Activated T-cell treated with anti-CD3 and anti-CD28 coated beads, Interleukin-2, amount 50 U/mL, for 72 hours (primary cell): ENCODE measurements around the gene SMIM7. TPM values are rescaled to one million over a fixed set of nuclear protein-coding genes. Genes with fewer than 3 reads are reported as not detected.
"Not testable (repeated sequence)": the region's sequence is repeated elsewhere in the genome, so short reads cannot be mapped to it uniquely, and the experiment has no call there.

Source experiments
- ATAC-seq, 2 donors: fragments of 150-1000 bp; cut with Tn5 transposase; replicated peaks in 1 of 2; 2 replicates each; pipeline ENCODE4 v1.10.0; 2021; ENCODE audit warnings: moderate library complexity in 2 of 2, mild to moderate bottlenecking in 1 of 2
- DNase-seq, 2 donors: peaks; one replicate each; pipeline ENCODE4 v3.0.0; 2021 to 2022; ENCODE audit warnings: mixed read lengths in 1 of 2
- H3K27ac Mint-ChIP-seq: one replicate; pipeline ENCODE4 v1.8.0; 2022; ENCODE audit warnings: mild to moderate bottlenecking, moderate library complexity, mixed read lengths
- H3K27me3 Mint-ChIP-seq: one replicate; pipeline ENCODE4 v1.8.0; 2022; ENCODE audit warnings: low read depth, mixed read lengths
- H3K36me3 Mint-ChIP-seq, 2 donors: one replicate each; pipeline ENCODE4 v1.8.0; 2022; ENCODE audit warnings: mixed read lengths in 2 of 2, mild to moderate bottlenecking in 1 of 2; ENCODE audit not compliant: insufficient read depth in 2 of 2
- H3K4me1 Mint-ChIP-seq: one replicate; pipeline ENCODE4 v1.8.0; 2022; ENCODE audit warnings: low read depth, mixed read lengths
- H3K4me3 Mint-ChIP-seq, 2 donors: one replicate each; pipeline ENCODE4 v1.8.0; 2022; ENCODE audit warnings: mild to moderate bottlenecking in 2 of 2, mixed read lengths in 2 of 2, moderate library complexity in 2 of 2
- H3K9me3 Mint-ChIP-seq, 2 donors: one replicate each; pipeline ENCODE4 v1.8.0; 2022; ENCODE audit warnings: mixed read lengths in 2 of 2
- total RNA-seq, 2 donors: library from RNA; stranded (reverse); gene quantifications; one replicate each; pipeline ENCODE4 v1.2.3, GENCODE V29; 2022

Gene SMIM7
- total RNA-seq, 2 donors from 2014 or later: 75.8 to 81.1 TPM

DNA sequence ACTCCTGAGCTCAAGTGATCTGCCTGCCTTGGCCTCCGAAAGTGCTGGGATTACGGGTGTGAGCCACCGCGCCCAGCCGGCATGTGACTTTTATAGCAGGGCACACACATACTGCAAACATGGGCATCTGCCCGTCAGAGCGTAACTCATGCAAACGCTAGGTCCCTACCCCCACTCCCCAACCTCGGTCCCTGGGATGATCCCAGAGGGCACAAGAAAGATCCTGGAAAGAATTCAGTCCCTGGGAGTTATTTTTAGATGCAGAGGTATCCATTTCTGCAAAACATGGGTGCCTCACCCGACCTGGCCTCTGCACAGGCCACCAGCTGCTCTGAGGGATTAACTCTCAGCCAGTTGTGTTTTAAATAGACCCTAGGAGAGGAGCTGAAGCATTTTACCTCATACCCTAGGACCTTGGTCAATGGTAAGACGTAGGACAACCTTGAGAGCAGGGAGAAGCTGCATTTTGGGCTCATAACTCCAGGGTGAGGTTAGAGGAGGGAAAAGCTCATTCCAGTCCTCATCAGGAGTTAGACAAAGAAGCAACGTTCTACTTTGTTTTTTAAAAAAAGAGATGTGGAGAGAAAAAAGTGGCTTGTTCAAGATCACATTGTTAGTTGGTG, 11.8 kb upstream of the SMIM7 start:
- Mint-ChIP-seq H3K4me3 (no peak overlapping the region), H3K4me1 (no peaks in the 10 kb centered on the region), H3K27me3 (no peaks in the 10 kb centered on the region), H3K36me3 (no peaks in the 10 kb centered on the region), H3K27ac (no peak overlapping the region), H3K9me3 (no peaks in the 10 kb centered on the region)
- ATAC-seq (no peak), DNase-seq (no peak)

- H3K36me3 Mint-ChIP-seq: no peaks in the 10 kb centered on the region
- H3K4me3 Mint-ChIP-seq: no peak overlapping the region
- H3K9me3 Mint-ChIP-seq: no peaks in the 10 kb centered on the region
- H3K4me1 Mint-ChIP-seq: no peaks in the 10 kb centered on the region
- H3K27me3 Mint-ChIP-seq: no peaks in the 10 kb centered on the region
- DNase-seq (no peak), ATAC-seq (no peak)
- no peak overlapping the region for H3K27ac Mint-ChIP-seq
Measured at GRCh38 chr19:16670291-16670690, 10.3 kb upstream of the SMIM7 start.

GRCh38 chr19:16668702-16669101, 8.8 kb upstream of the SMIM7 start:
- ATAC-seq, H3K27me3 Mint-ChIP-seq, H3K9me3 Mint-ChIP-seq, H3K36me3 Mint-ChIP-seq, H3K27ac Mint-ChIP-seq, H3K4me1 Mint-ChIP-seq, H3K4me3 Mint-ChIP-seq, DNase-seq: not testable (repeated sequence)

GRCh38 chr19:16668176-16668575, 8.2 kb upstream of the SMIM7 start:
- ATAC-seq (no peak), DNase-seq (no peak)
- H3K4me1 Mint-ChIP-seq: no peaks in the 10 kb centered on the region
- no peak overlapping the region for H3K4me3 Mint-ChIP-seq
- H3K9me3 Mint-ChIP-seq: no peaks in the 10 kb centered on the region
- H3K36me3 Mint-ChIP-seq: no peaks in the 10 kb centered on the region
- no peak overlapping the region for H3K27ac Mint-ChIP-seq
- peaks cover 6% of the 10 kb centered on the region for H3K27me3 Mint-ChIP-seq

GRCh38 chr19:16661480-16662034, 1.6 kb upstream of the SMIM7 start:
- peaks cover 5 to 11% of the 10 kb centered on the region in 2 donors for H3K36me3 Mint-ChIP-seq
- H3K4me1 Mint-ChIP-seq: peaks cover 29% of the 10 kb centered on the region
- H3K4me3 Mint-ChIP-seq: peak overlapping the region; percentile 81 to 86
- peaks cover 6% of the 10 kb centered on the region for H3K27me3 Mint-ChIP-seq
- DNase-seq (peak; percentile 4 to 18), ATAC-seq (no peak)
- H3K9me3 Mint-ChIP-seq: no peaks in the 10 kb centered on the region
- no peak overlapping the region for H3K27ac Mint-ChIP-seq

DNA sequence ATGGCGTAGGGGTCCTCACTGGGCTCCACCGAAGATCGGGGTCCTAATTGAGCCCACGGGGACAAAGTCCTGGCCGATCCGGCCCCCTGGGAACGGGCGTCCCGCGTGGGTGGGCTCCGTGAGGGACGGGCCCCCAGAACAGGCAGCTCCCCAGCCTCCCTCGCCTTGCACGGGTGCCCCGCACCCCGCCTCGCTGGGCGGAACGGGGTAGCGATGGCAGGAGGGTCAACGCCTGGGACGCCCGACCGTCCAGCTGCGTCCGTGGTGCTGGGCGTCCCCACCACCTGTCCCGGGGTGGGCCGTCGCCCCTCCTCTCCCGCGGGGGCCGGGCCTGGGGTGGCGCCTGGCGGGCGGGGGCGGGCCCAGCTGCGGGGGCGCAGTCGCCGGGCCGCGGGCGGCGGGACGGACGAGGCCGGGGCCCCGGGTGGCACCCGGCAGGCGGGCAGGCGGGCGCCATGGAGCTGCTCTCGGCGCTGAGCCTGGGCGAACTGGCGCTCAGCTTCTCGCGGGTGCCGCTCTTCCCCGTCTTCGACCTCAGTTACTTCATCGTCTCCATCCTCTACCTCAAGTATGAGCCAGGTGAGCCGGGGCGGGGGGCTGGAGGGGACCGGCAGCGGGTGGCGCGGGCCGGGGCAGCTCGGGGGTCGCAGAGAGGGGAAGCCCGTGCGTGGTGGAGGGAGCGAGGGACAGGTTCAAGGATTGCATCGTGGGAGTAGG, 977 bp upstream of the SMIM7 start, which contains the start of gene TMEM38A:
Gene TMEM38A (plus strand): TSS at position 377 of the 717 bp plus-strand sequence. CDS start 79 bp downstream, at position 456.
- Mint-ChIP-seq H3K27me3 (peaks cover 6% of the 10 kb centered on the region), H3K4me3 (peak within 1 kb of the TSS; percentile 86 to 92), H3K27ac (peak within 1 kb of the TSS; percentile 82), H3K36me3 (peaks cover 5 to 11% of the 10 kb centered on the region in 2 donors), H3K9me3 (no peaks in the 10 kb centered on the region), H3K4me1 (peaks cover 29% of the 10 kb centered on the region)
- DNase-seq (peak; percentile 62 to 70), ATAC-seq (peak; percentile 8 to 21)

DNA sequence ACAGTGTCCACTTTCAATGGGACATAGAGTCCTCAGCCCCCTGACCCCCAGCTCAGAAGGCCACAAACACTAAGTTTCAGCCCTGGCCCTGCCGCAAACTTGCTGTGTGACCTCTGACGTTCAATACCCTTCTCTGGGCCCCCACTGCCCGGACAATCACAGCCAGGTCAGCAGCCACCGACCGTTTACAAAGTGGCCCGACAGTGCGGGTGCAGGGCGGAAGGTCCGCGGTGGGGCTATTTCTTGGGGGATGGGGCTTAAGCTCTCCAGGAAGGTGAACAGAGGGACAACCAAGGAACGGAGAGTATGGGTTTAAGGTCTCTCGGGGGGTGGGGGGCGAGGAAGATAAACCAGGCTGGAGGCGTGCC, 496 bp downstream of the SMIM7 start:
- ATAC-seq (no peak), DNase-seq (no peak)
- Mint-ChIP-seq H3K9me3 (no peaks in the 10 kb centered on the region), H3K4me3 (peak overlapping the region; percentile 86 to 92), H3K27me3 (peaks cover 6% of the 10 kb centered on the region), H3K4me1 (peaks cover 29% of the 10 kb centered on the region), H3K36me3 (peaks cover 5 to 11% of the 10 kb centered on the region in 2 donors), H3K27ac (peak overlapping the region; percentile 30)

- Mint-ChIP-seq H3K9me3 (no peaks in the 10 kb centered on the region), H3K27ac (no peak overlapping the region), H3K36me3 (peaks cover 11 to 21% of the 10 kb centered on the region in 2 donors), H3K4me3 (no peak overlapping the region), H3K27me3 (no peaks in the 10 kb centered on the region), H3K4me1 (peaks cover 32% of the 10 kb centered on the region)
- DNase-seq (no peak), ATAC-seq (no peak)
Measured at GRCh38 chr19:16657384-16657783, 2.6 kb downstream of the SMIM7 start.

GRCh38 chr19:16655727-16656126, 4.2 kb downstream of the SMIM7 start:
- Mint-ChIP-seq H3K27me3 (no peaks in the 10 kb centered on the region), H3K9me3 (no peaks in the 10 kb centered on the region), H3K36me3 (peaks cover 16 to 29% of the 10 kb centered on the region in 2 donors), H3K27ac (no peak overlapping the region), H3K4me3 (no peak overlapping the region), H3K4me1 (peaks cover 30% of the 10 kb centered on the region)
- DNase-seq (no peak), ATAC-seq (no peak)

GRCh38 chr19:16654627-16655026, 5.3 kb downstream of the SMIM7 start:
- Mint-ChIP-seq H3K36me3 (peaks cover 17 to 29% of the 10 kb centered on the region in 2 donors), H3K9me3 (no peaks in the 10 kb centered on the region), H3K27ac (peak overlapping the region; percentile 54), H3K4me3 (no peak overlapping the region), H3K4me1 (peaks cover 30% of the 10 kb centered on the region), H3K27me3 (no peaks in the 10 kb centered on the region)
- ATAC-seq: no peak
- no peak for DNase-seq

- no peak for DNase-seq
- Mint-ChIP-seq H3K9me3 (no peaks in the 10 kb centered on the region), H3K27ac (no peak overlapping the region), H3K4me1 (peaks cover 26% of the 10 kb centered on the region), H3K27me3 (no peaks in the 10 kb centered on the region), H3K36me3 (peaks cover 17 to 29% of the 10 kb centered on the region in 2 donors), H3K4me3 (no peak overlapping the region)
- ATAC-seq: no peak
Measured at GRCh38 chr19:16654140-16654539, 5.8 kb downstream of the SMIM7 start.

- no peak overlapping the region for H3K4me3 Mint-ChIP-seq
- no peak overlapping the region for H3K27ac Mint-ChIP-seq
- no peak for DNase-seq
- H3K27me3 Mint-ChIP-seq: no peaks in the 10 kb centered on the region
- no peaks in the 10 kb centered on the region for H3K9me3 Mint-ChIP-seq
- no peak for ATAC-seq
- peaks cover 17 to 27% of the 10 kb centered on the region in 2 donors for H3K36me3 Mint-ChIP-seq
- H3K4me1 Mint-ChIP-seq: peaks cover 17% of the 10 kb centered on the region
Measured at GRCh38 chr19:16652854-16653253, 7.1 kb downstream of the SMIM7 start.

DNA sequence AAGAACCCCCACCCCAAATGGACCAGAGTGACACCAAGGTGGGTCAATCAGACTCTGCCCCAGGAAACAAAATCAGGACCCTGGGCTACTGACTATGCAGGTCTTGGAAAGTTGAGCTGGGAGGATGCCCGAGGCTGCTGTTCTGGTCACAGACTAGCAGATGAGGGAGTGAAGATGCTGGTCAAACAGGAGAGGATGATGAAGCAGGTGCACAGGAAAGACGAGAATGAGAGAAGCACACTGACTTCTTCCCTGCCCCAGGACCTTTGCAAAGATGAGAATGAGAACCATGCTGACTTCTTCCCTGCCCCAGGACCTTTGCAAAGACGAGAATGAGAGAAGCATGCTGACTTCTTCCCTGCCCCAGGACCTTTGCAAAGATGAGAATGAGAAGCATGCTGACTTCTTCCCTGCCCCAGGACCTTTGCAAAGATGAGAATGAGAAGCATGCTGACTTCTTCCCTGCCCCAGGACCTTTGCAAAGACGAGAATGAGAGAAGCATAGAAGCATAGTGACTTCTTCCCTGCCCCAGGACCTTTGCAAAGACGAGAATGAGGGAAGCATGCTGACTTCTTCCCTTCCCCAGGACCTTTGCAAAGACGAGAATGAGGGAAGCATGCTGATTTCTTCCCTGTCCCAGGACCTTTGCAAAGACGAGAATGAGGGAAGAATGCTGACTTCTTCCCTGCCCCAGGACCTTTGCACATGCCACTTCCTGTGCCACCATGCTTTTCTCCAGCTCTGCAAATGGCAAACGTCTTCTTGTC, 8.3 kb downstream of the SMIM7 start:
- not testable (repeated sequence) for H3K27ac Mint-ChIP-seq, H3K4me3 Mint-ChIP-seq, H3K27me3 Mint-ChIP-seq, H3K9me3 Mint-ChIP-seq, ATAC-seq, DNase-seq
- H3K4me1 Mint-ChIP-seq: peaks cover 11% of the 10 kb centered on the region
- H3K36me3 Mint-ChIP-seq: peaks cover 14 to 24% of the 10 kb centered on the region in 2 donors
